CD4-positive, alpha-beta T cell treated with Interleukin-10 for 1 hour (primary cell): ENCODE results near the gene CCDC69.
"Not testable (repeated sequence)": the region's sequence is repeated elsewhere in the genome, so short reads cannot be mapped to it uniquely, and the experiment has no call there.

Experiments used
- DNase-seq: peaks from one replicate; pipeline ENCODE4 v3.0.0-alpha.2; 2020

CCDC69 gene

GRCh38 chr5:151244206-151244605 is 20.3 kb upstream of the CCDC69 start:
- DNase-seq, result no peak

- no peak for DNase-seq
Observed at GRCh38 chr5:151243564-151243963, 19.7 kb upstream of the CCDC69 start.

GRCh38 chr5:151243127-151243526 is 19.2 kb upstream of the CCDC69 start:
- DNase-seq, result no peak

GRCh38 chr5:151240924-151241635 is 17.2 kb upstream of the CCDC69 start:
- no peak for DNase-seq

- DNase-seq, result not testable (repeated sequence)
Observed at GRCh38 chr5:151240268-151240835, 16.5 kb upstream of the CCDC69 start.

- DNase-seq, result peak; percentile 68
Observed at GRCh38 chr5:151239237-151239861, 15.5 kb upstream of the CCDC69 start.

GRCh38 chr5:151238303-151238741 is 14.4 kb upstream of the CCDC69 start:
- DNase-seq, result no peak

GRCh38 chr5:151237685-151238084 is 13.8 kb upstream of the CCDC69 start:
- no peak for DNase-seq

- DNase-seq, result no peak
Observed at GRCh38 chr5:151236888-151237287, 13.0 kb upstream of the CCDC69 start.

GRCh38 chr5:151235239-151235571 is 11.3 kb upstream of the CCDC69 start:
- DNase-seq, result not testable (repeated sequence)

GRCh38 chr5:151234476-151235238 is 10.8 kb upstream of the CCDC69 start:
- peak; percentile 31 for DNase-seq

GRCh38 chr5:151233616-151234085 is 9.8 kb upstream of the CCDC69 start:
- DNase-seq, result no peak

GRCh38 chr5:151231359-151231758 is 7.5 kb upstream of the CCDC69 start:
- DNase-seq, result no peak

- DNase-seq, result no peak
Observed at GRCh38 chr5:151230048-151230680, 6.3 kb upstream of the CCDC69 start.

GRCh38 chr5:151228986-151229385 is 5.1 kb upstream of the CCDC69 start:
- DNase-seq, result no peak

GRCh38 chr5:151227918-151228447 is 4.1 kb upstream of the CCDC69 start:
- DNase-seq, result no peak

- DNase-seq, result no peak
Observed at GRCh38 chr5:151225475-151225874, 1.6 kb upstream of the CCDC69 start.

GRCh38 chr5:151225071-151225470 is 1.2 kb upstream of the CCDC69 start:
- no peak for DNase-seq

- peak; percentile 47 for DNase-seq
Observed at GRCh38 chr5:151224372-151224771, 480 bp upstream of the CCDC69 start.

GRCh38 chr5:151222790-151223446 is 974 bp downstream of the CCDC69 start:
- peak; percentile 62 for DNase-seq

GRCh38 chr5:151222054-151222789 is 1.7 kb downstream of the CCDC69 start:
- DNase-seq, result no peak
